WTC11 (cell line): ENCODE results near the gene FOXB2.

Source experiments
- CBFB ChIP-seq: sonication (generic); formaldehyde crosslinking; IDR thresholded peaks from 2 replicates; pipeline ENCODE4 v1.8.1; 2022; ENCODE audit warnings: mild to moderate bottlenecking, low read depth, missing genetic modification reagents
- E2F4 ChIP-seq: sonication (generic); formaldehyde crosslinking; IDR thresholded peaks from 2 replicates; pipeline ENCODE4 v1.8.1; 2022; ENCODE audit warnings: low read depth, mild to moderate bottlenecking, moderate library complexity, missing genetic modification reagents, borderline replicate concordance
- ESRRA ChIP-seq: sonication (generic); formaldehyde crosslinking; IDR thresholded peaks from 2 replicates; pipeline ENCODE4 v1.8.1; 2022; ENCODE audit warnings: mild to moderate bottlenecking, missing genetic modification reagents, borderline replicate concordance
- FOXJ3 ChIP-seq: sonication (generic); formaldehyde crosslinking; IDR thresholded peaks from 2 replicates; pipeline ENCODE4 v1.9.0; 2021; ENCODE audit warnings: missing genetic modification reagents, mild to moderate bottlenecking, borderline replicate concordance
- KAT7 ChIP-seq: sonication (generic); formaldehyde crosslinking; IDR thresholded peaks from 2 replicates; pipeline ENCODE4 v1.8.1; 2023; ENCODE audit warnings: missing genetic modification reagents, mild to moderate bottlenecking, borderline replicate concordance
- MAX ChIP-seq: sonication (generic); formaldehyde crosslinking; IDR thresholded peaks from 2 replicates; pipeline ENCODE4 v1.8.0; 2022; ENCODE audit warnings: mild to moderate bottlenecking, missing genetic modification reagents
- PREB ChIP-seq: sonication (generic); formaldehyde crosslinking; IDR thresholded peaks from 2 replicates; pipeline ENCODE4 v1.8.1; 2022; ENCODE audit warnings: mild to moderate bottlenecking, missing genetic modification reagents, moderate library complexity, borderline replicate concordance
- ZNF281 ChIP-seq: sonication (generic); formaldehyde crosslinking; IDR thresholded peaks from 2 replicates; pipeline ENCODE4 v1.8.0; 2023; ENCODE audit warnings: mild to moderate bottlenecking, missing genetic modification reagents
- ZNF512 ChIP-seq: sonication (generic); formaldehyde crosslinking; IDR thresholded peaks from 2 replicates; pipeline ENCODE4 v1.8.1; 2022; ENCODE audit warnings: missing genetic modification reagents, borderline replicate concordance
- TF ChIP-seq, protein P1 (sequence below): fragments of 200-600 bp; IDR thresholded peaks from 2 replicates; pipeline ENCODE4 v1.8.0; 2022; ENCODE audit warnings: antibody characterized with exemption
- TF ChIP-seq, protein P2 (sequence below): sonication (generic); formaldehyde crosslinking; IDR thresholded peaks from 2 replicates; pipeline ENCODE4 v1.8.0; 2022; ENCODE audit warnings: mild to moderate bottlenecking, missing genetic modification reagents
- TF ChIP-seq, protein P3 (sequence below): sonication (generic); formaldehyde crosslinking; conservative IDR thresholded peaks from 2 replicates; pipeline ENCODE4 v1.8.1; 2023; ENCODE audit warnings: mild to moderate bottlenecking, low read depth, missing genetic modification reagents, moderate library complexity

- TF ChIP-seq, protein P1, sequence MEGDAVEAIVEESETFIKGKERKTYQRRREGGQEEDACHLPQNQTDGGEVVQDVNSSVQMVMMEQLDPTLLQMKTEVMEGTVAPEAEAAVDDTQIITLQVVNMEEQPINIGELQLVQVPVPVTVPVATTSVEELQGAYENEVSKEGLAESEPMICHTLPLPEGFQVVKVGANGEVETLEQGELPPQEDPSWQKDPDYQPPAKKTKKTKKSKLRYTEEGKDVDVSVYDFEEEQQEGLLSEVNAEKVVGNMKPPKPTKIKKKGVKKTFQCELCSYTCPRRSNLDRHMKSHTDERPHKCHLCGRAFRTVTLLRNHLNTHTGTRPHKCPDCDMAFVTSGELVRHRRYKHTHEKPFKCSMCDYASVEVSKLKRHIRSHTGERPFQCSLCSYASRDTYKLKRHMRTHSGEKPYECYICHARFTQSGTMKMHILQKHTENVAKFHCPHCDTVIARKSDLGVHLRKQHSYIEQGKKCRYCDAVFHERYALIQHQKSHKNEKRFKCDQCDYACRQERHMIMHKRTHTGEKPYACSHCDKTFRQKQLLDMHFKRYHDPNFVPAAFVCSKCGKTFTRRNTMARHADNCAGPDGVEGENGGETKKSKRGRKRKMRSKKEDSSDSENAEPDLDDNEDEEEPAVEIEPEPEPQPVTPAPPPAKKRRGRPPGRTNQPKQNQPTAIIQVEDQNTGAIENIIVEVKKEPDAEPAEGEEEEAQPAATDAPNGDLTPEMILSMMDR = no peak
- TF ChIP-seq, protein P2, sequence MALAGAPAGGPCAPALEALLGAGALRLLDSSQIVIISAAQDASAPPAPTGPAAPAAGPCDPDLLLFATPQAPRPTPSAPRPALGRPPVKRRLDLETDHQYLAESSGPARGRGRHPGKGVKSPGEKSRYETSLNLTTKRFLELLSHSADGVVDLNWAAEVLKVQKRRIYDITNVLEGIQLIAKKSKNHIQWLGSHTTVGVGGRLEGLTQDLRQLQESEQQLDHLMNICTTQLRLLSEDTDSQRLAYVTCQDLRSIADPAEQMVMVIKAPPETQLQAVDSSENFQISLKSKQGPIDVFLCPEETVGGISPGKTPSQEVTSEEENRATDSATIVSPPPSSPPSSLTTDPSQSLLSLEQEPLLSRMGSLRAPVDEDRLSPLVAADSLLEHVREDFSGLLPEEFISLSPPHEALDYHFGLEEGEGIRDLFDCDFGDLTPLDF (CRISPR knock-in tag) = no peak
- TF ChIP-seq ESRRA (no peak), E2F4 (CRISPR knock-in tag) (no peak), MAX (CRISPR knock-in tag) (no peak), FOXJ3 (CRISPR knock-in tag) (no peak), CBFB (CRISPR knock-in tag) (no peak), ZNF281 (CRISPR knock-in tag) (no peak), KAT7 (CRISPR knock-in tag) (no peak), PREB (CRISPR knock-in tag) (no peak), ZNF512 (CRISPR knock-in tag) (no peak)
- TF ChIP-seq, protein P3, sequence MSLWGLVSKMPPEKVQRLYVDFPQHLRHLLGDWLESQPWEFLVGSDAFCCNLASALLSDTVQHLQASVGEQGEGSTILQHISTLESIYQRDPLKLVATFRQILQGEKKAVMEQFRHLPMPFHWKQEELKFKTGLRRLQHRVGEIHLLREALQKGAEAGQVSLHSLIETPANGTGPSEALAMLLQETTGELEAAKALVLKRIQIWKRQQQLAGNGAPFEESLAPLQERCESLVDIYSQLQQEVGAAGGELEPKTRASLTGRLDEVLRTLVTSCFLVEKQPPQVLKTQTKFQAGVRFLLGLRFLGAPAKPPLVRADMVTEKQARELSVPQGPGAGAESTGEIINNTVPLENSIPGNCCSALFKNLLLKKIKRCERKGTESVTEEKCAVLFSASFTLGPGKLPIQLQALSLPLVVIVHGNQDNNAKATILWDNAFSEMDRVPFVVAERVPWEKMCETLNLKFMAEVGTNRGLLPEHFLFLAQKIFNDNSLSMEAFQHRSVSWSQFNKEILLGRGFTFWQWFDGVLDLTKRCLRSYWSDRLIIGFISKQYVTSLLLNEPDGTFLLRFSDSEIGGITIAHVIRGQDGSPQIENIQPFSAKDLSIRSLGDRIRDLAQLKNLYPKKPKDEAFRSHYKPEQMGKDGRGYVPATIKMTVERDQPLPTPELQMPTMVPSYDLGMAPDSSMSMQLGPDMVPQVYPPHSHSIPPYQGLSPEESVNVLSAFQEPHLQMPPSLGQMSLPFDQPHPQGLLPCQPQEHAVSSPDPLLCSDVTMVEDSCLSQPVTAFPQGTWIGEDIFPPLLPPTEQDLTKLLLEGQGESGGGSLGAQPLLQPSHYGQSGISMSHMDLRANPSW (CRISPR knock-in tag) = no peak
Observed at GRCh38 chr9:77010527-77010926, 8.9 kb upstream of the FOXB2 start.
